Fibroblast of skin of right quadriceps (primary cell): ENCODE results near the gene HOXC6.
"Not testable (repeated sequence)": the region's sequence is repeated elsewhere in the genome, so short reads cannot be mapped to it uniquely, and the experiment has no call there.

Experiments
- DNase-seq: peaks from one replicate; pipeline ENCODE4 v3.0.0-alpha.2; 2013

HOXC6 gene

DNA sequence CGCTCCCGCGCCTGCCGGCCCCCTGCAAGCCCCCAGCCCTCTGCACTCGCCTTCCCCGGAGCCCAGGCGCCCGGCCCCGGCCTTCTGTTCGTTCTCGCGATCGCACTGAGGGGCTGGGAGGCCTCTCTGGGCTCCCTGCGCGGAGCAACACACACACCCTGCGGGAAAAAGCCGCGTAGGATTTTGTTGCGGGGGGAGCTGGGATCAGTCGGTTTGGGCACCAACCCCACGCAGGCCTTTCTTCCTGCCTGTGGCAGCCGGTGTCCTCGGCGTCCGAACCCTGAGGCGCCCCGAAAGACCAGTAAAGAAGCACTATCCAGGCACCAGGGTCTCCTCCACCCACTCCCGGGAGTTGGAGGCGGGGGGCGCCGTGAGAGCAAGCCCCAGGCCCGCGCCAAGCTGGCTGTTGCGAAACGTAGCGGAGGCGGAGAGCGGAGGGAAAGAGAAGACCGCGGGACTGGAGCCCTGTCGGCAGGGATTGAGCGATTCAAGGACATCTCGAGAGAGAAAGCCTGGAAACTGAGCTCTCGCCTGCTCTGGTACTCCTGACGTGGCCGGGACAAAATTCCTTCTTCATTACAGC is 2.7 kb downstream of the HOXC6 start:
- peak; percentile 86 for DNase-seq

DNA sequence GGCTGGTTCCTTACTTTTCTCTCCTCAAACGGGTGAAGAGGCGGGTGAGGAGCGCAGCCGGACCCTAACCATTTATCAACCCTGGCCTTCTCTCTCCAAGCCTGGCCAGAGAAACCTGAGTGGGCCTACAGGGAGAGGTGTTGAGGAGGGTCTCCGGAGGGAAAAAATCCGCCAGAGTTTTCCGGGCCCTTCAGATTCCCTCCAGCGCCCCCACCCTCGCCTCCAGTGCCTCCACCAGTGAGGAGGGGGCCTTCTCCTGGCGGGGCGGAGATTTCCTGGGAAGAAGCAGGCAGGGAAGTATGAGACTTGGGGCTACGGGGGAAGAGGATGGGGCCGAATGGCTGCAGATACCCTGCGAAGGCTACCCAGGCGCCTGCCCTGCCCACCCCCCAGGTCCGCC is 3.2 kb downstream of the HOXC6 start:
- DNase-seq, result no peak

DNA sequence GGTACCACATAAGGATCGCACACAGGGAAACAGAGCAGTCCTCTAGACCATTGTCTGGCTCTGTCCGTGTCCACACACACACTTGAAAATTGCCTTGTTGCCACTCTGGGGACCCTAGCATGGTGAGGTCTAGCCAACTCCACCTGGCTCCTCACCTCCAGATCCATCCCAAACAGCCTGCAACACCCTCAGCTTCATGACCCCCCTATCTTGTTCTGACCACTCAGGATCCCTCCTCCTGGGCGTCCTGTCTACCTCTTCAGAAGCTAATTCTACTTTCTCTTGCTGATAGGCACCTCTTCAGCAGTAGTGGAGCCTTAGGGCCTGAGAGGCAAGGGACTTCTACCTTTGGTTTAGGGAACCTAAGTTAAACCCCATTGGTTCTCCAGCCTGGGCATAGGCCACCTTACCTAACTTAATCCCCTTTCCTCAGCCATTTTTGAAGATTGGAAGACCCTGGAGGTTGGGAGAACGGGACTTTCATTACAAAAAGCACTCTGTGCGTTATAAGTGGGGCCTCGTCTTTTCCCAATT is 3.9 kb downstream of the HOXC6 start:
- DNase-seq, result no peak

DNA sequence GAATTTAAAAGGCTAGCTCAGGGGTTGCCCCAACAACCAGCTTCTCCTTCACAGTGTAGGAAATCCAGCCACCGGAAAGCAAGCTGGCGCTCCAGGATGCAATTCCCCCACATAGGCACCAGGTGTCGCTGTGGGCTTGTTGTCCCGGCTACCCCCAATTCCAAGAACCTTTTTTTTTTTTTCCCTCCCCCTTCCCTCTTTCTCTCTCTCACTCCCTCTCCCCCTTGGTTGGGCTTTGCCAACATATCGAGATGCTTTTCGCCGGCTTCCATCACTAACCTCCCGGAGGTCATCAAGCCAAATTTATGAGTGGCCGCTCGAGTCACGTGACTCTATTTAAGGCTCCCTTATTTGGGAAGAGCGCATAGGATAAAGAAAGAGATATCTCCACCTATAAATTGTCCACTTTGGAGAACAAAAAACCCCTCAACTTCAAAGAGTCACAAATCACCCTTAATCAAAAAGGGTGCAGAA is 4.4 kb downstream of the HOXC6 start, which contains the start of gene HOXC5:
Gene HOXC5, plus strand, starts transcription at position 424 of the 474 bp plus-strand sequence. CDS start 73 bp downstream, outside the sequence.
- peak; percentile 91 for DNase-seq

DNA sequence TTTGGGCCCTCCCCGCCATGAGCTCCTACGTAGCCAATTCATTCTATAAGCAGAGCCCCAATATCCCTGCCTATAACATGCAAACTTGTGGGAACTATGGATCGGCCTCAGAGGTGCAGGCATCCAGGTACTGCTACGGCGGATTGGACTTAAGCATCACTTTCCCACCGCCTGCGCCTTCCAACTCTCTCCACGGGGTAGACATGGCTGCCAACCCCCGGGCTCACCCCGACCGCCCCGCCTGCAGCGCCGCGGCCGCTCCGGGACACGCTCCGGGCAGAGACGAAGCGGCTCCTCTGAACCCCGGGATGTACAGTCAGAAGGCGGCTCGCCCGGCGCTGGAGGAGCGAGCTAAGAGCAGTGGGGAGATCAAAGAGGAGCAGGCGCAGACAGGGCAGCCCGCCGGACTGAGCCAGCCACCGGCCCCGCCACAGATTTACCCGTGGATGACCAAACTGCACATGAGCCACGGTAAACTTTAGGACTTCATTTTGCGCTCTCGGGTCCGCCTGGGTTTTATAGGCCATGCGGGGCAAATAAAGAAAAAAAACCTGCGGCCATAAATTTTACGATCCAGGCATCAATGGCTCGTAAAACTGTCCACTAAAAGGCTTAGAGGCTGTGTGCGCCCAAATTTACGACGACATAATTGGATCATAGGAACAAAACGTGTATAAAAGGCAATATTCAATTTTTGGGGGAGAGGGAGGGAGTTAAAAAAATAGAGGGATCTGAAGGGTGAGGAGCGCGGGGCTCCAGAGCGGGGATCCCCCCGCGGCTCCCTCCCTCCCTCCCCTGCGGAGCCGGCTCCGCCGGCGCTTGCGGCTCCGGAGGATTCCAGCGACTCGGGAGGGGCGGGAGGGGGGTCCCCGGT is 5.1 kb downstream of the HOXC6 start:
- peak; percentile 78 for DNase-seq

DNA sequence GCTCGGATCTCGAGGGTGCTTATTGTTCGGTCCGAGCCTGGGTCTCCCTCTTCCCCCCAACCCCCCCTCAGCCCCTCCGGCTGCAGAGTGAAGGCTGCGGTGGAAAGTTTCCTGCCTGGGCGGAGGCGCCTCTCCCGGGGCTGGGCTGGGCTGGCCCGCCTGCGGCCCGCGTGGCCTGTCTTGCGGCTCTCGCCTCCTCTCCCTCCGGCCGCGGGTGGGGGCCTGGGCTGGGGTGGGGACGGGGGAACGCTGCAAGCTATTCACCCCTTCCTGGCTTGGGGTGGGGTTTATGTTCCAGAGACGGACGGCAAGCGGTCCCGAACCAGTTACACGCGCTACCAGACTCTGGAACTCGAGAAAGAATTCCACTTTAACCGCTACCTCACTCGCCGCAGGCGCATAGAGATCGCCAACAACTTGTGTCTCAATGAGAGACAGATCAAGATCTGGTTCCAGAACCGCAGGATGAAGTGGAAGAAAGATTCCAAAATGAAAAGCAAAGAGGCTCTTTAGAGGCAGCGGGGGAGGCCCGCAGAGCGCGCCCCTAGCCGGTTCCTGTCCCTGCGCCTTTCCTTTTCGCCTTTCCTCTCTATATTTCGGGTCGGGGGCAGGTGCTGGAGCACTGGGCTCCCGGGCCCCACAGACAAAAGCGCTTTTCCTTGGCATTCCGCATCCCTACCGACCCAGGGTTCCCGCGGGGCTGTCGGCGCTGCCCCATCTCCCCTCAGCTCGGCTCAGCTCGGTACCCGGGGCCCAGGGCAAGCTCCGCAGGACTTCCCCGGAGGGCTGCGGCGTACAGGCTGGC is 5.9 kb downstream of the HOXC6 start:
- DNase-seq, result peak; percentile 68

DNA sequence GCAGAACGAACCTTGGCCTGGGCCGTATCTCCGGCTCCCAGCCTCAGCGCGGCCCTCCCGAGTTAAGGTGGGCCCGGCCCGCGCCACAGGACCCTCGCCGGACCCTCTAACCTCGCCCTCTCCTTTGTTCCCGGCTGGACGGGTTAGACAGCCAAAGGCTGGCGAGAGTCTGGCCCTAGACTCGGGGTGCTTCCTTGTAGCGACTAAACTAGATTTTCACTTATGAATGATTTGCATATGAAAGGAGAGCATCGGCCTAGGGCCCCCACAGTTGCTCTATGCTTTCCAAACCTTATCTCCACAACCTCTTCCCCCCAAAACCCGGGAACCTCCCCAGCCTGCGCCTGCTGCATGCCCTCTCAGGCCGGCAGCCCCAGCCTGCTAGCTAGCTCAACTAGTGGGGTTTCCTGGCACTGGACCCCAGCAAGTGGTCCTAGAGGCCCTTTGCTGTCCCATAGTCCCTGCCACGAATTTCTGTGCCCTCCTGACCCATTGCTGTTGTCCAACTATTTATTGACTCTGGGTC is 6.6 kb downstream of the HOXC6 start:
- DNase-seq, result no peak

DNA sequence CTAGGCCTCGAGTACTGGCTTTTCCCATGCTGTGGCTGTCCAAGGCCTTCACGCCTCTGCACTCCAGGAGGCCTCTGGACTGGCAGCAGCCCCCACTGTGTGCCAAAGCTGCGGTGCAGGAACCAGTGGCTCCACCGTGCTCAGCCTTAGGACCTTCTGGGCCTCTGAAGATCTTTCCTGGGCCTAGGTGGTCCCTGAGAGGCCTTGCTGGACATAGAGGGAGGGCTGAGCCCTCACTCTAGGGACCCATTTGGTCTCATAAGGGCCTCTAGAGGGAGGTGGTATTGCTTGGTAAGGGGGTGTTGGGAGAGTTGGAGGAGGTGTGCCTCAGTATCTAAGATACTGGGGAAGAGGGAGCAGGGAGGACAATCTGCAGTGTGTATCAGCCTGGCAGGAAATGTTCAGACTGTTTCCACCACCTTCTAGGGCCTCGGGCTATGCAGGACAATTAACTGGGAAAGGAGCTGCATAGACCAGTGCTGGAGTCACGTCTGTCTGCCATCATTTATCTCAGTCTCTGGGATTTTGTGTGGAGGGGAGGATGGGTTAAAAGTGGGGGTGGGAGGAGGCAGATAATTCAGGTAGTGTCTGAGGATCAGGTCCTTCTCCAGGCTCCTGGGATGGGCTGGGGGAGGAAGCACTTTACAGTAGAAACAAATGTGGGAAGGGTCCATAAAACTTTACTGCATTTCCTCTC is 7.5 kb downstream of the HOXC6 start:
- no peak for DNase-seq

DNA sequence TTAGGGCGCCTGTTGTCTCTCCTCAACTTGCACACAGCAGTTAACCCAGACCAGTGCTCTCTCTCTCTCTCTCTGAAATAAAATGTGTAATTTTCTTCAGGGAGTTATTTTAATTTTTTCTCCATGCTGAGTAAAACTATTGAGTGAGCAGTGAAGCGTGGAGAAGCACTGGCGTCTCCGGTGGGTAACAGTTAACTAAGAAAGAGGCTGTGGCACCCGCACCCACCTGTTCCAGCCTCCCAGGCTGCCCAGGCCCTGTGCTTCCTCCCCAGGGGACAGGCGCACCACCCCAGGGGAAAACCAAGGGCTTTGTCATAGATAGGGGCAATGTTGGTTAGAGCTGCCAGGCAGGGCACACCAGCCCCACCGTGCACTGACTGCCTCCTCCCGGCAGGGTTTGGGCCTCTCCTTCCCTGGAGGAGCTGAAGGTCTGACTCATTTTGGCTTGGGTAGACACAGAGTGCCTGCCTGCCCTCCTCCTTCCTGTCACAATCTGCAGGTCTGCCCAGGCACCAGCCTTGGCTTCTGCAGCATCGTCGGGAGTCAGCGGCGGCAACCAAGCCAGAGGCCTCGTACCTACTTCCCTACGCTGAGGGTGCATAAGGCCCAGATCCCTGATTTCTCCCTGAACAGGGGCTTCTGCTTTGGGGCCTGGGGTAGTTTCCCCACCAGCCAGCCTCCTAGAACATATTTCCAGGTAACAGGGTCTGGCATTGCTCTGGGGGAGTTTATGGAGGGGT is 8.6 kb downstream of the HOXC6 start:
- DNase-seq, result no peak

DNA sequence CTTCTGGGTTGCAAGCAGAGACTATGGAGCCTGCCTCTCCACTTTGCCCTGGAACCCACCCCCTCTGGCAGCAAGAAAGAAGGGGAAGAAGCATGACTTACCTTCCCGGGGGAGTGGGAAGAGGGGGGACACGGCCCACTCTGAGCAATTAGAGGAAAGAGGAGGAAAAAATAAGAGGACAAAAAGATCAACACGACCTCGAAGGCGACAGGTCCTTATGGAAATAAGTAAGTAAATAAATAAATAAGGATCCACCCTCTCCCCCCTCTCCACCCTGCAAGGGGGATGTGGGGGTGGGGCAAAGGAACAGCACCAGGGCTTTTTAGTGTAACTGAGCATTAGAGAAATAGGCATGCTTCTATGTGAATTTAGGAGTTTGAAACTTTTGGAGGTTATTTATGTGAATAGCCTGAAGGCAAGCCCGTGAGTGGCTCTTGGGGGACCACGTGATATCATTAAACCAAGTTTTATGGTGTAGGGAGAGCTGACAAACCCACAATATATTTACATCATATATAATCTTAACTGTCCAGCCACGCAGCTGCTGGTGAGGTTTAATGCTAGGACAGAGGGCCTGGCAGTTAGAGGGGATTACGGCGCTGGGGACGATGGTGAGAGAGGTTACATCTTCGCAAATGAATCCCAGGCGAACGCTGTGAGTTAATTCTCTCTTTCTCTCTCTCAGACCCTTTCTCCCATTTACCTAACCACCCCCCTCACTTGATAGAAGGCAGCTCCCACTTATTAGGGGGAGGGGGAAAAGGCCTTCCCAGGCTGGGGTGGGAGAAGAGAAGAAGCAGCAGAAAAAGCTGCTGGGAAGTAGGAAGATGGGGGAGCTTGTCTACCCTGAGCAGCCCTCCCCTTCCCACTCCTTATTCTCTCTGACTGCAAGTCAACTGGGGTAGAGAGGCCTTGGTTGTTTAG is 9.4 kb downstream of the HOXC6 start:
- DNase-seq, result no peak

DNA sequence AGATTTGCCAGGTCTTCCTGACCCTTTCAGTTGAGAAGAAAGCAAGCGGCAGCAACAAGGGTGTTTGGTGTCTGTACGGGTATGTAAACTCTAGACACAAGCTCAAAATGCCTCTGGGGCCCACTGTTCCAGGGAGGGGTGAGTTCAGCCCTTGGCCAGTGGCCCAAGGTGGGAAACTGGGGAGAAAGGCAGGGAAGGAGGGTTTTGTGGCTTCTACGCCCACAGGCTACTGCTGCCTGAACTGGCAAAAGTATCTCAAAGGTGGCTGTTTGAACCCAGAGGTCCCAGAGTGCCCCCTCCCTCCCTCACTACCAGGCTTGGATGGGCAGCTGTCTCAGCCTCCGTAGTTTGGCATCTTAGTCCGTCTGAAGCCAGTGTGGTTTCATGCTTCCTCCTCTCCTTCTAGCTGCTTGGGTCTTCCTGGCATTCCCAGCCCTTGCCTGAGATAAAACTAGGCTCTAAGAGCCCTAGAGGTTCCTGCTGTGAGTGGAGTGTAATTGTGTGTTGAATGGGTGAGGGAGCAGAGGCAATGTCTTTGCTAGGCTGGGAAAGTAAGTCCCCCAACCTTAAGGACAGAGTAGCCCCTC is 10.1 kb downstream of the HOXC6 start:
- no peak for DNase-seq

DNA sequence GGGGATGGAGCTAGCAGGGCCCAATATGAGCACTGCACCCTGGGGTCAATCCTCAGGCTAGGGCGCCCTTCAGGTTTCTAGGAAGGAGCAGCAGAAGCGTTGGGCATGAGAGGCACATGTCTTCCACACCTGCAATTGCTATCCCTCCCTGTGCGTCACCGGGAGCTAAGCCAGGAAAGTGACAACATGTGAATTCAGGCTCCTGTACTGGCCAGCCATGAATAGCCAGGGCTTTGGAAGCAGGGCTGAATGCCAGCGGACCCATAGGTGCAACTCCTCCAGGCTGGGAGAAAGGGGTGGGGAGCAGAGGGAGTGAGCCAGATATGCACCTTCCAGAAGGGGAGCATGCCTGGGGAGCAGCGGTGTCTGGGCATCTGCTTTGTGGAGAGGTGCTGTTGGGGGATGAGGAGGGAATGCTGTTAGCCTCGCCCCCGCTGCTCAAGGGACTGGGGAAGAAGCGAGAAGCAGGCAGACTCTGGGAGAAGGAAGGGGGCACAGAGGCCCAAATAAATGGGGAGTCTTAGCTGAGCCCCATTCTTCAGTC is 10.7 kb downstream of the HOXC6 start:
- no peak for DNase-seq

DNA sequence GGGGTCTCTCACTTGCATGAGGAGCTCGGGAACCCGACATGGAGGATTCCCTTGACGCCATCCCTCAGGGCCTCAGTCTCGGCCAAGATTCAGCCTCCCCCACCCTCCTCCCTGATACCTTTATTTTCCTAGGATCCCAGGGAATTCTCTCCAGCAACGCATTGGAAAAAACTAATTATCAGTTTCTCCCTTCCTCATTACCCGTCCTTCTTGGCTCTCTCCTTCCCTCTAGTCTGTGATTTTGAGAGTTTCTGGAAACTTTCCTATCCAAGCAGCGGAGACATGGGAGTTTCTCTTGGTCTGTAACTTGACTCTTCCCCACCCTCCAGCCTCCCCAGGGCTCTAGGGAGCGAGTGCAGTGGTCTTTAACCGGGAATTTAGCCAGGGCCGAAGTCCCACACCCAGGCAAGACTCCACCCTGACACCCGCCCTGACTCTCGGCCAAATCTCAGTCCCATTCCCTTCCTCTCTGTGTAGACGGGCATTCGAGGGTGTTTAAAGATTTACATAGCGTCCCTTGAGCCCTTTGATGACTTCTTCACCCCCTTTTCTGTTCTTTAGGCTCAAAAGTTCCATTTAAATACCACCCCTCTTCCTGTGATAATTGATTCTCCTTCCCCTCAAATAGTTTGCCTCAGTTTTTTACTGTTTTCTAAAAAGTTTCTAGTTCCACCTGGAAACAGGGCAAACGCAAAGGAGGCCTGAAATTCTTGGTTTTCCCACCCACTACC is 11.3 kb downstream of the HOXC6 start:
- DNase-seq, result no peak

DNA sequence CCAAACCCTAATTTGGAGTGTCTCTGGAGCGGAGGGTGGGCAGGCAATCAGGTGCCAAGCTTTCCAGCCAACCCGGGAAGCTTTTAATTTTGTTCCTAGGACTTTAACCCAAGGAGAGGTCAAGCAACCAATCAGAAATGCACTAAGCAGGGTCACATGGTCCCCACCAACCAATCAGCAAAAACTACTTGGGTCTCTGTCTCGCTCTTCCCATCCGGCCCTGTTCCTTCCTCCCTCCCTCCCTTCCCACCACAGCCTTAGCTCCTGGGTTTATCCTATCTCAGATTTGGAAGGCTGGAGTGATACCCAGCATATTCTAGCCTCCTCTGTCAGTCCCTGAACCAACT is 11.9 kb downstream of the HOXC6 start:
- no peak for DNase-seq

DNA sequence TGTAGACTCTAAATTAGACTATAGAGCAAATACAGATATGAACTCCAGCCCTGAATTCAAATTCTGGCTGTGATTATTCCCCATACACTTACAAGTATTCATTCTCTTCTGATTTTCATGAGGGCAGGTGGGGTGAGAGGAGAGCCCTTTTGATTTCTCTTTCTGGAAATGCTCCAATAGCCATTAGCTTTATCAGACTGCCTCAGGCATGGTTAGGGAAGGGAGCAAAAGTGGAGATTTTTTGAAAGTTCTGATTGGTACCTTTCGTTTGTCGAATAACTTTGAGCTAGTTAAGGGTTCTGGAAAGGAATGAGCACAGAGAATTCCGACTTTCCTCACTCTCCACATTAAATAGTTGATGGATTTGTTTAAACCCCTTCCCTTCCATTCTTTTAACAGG is 12.4 kb downstream of the HOXC6 start:
- no peak for DNase-seq

DNA sequence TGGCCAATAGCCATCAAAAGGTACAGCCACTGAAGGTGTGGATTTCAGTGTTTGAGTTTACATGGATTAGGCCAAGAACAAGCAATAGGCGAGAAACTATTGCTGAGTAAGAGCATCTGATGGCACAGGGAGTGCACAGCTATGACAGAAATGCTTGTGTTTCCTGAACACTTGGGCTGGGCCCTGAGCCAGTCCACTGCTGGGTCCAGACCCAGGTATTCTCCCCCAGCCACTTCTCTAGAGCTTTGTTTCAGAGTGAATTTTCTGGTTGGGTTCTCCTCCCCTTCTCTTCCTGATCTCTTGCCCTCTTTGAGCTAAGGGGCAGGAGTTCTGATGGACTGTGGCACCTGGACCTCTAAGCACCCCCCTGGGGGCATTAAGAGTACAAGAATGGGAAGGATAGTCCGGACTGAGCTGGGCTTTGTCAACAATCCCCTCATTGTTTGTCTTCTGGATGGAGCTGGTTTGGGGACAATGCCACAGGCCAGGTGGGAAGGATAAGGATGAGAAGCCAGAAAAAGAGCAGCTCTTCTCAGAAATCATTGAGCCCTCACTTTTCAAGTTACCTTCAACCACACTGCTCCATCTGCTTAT is 13.0 kb downstream of the HOXC6 start:
- no peak for DNase-seq

DNA sequence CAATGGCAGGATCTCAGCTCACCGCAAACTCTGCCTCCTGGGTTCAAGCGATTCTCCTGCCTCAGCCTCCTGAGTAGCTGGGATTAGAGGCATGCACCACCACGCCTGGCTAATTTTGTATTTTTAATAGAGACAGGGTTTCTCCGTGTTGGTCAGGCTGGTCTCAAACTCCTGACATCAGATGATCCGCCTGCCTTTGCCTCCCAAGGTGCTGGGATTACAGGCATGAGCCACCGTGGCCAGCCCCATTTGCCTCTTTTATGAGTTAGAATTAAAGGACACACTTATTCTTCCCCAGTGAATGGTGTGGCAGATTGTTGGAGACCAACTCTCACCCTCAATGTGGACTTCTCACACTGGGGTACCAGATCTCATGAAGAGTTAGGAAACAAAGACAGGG is 13.8 kb downstream of the HOXC6 start:
- not testable (repeated sequence) for DNase-seq

DNA sequence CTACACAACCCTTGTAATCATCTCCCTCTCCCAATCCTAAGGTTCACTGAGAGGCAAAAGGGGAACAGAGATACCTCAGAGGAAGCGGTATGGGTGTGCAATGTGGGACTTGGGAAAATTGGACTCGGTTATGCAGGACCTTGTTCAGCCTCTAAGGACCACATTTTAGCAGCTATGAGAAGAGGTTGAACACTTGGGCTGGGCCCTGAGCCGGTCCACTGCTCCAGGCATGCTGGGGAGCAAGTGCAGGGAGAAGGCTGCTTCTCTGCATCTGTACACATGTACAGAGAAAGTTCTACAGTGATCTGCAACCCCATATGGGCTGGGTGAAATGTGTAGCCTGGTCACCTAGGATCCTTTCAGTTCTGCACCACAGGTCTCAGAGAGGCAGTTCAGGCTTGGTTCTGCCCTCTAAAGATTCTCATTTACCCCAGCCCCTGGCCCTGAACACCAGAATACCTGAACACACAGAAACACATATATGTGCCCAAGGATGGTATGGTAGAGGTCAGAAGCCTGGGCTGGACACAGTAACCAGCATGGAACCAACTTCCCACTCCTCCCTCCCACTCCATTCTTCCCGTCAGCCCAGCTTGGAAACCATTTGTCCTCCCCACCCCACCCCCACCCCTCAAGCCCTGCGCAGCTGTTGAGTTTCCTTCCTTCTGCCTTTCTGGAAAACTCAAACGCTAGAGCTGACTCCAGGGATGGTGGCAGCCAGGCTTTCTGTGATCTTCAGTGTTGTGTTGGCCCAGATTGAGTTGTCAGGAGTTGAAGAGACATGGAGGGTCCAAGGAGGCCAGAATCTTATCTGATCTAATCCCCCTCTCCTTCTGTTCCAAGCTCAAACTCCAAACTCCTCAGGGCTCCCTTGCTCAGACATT is 15.0 kb downstream of the HOXC6 start:
- no peak for DNase-seq
